ENCODE measurements around the gene COL26A1.

GRCh38 chr7:101521430-101521925 lies 158.8 kb downstream of the COL26A1 start:
- no peak for TF ChIP-seq CTCF (IDR thresholded peaks at IDR 0.05)
- no peak for TF ChIP-seq POLR2A (IDR thresholded peaks at IDR 0.05)
- no peak for TF ChIP-seq POLR2AphosphoS5 (IDR thresholded peaks at IDR 0.05)
